GM21529 (cell line): ENCODE data around the gene MPDU1.

Source experiments
- ATAC-seq: cut with Tn5 transposase; IDR thresholded peaks from one replicate; pipeline ENCODE4 v1.9.1; 2021; ENCODE audit not compliant: unreplicated experiment

MPDU1 gene

GRCh38 chr17:7560172-7561027 is 23.3 kb upstream of the MPDU1 start:
- ATAC-seq: no peak

GRCh38 chr17:7561028-7561575 is 22.6 kb upstream of the MPDU1 start:
- ATAC-seq: peak; percentile 56

- peak; percentile 56 for ATAC-seq
Observed at GRCh38 chr17:7561589-7562207, 22.0 kb upstream of the MPDU1 start, which contains the start of gene SENP3. SENP3 (plus strand) TSS chr17:7561919; CDS start chr17:7563077, 1,158 bp downstream.

DNA sequence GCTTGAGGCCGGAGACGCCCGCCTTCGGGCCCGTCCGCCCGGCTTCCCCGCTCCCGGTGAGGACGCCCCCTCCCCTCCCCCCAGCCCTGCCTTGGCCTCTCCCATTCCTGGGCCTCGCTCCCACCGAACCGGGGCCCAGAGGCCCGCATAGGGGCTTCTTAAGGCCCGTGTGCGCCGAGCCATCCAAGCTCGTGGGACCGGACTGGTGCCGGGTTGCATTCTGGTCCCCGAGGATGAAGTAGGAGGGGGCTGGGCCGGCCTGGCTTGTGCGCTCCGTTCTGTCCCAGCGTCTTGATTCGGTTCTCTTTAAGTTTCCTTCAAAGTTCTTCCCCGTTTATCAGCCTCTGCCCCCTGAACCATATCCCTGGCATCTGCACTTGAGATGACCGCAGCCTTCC is 21.4 kb upstream of the MPDU1 start:
- no peak for ATAC-seq

DNA sequence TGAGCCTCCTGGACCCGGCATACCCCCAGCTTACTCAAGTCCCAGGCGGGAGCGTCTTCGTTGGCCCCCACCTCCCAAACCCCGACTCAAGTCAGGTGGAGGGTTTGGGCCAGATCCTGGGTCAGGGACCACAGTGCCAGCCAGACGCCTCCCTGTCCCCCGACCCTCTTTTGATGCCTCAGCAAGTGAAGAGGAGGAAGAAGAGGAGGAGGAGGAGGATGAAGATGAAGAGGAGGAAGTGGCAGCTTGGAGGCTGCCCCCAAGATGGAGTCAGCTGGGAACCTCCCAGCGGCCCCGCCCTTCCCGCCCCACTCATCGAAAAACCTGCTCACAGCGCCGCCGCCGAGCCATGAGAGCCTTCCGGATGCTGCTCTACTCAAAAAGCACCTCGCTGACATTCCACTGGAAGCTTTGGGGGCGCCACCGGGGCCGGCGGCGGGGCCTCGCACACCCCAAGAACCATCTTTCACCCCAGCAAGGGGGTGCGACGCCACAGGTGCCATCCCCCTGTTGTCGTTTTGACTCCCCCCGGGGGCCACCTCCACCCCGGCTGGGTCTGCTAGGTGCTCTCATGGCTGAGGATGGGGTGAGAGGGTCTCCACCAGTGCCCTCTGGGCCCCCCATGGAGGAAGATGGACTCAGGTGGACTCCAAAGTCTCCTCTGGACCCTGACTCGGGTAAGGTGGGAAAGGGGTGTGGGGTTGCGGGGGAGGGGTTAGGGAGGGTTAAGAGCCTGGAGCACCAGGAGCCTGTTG is 20.4 kb upstream of the MPDU1 start:
- ATAC-seq: no peak

- ATAC-seq: no peak
Observed at GRCh38 chr17:7569571-7569970, 14.1 kb upstream of the MPDU1 start.

DNA sequence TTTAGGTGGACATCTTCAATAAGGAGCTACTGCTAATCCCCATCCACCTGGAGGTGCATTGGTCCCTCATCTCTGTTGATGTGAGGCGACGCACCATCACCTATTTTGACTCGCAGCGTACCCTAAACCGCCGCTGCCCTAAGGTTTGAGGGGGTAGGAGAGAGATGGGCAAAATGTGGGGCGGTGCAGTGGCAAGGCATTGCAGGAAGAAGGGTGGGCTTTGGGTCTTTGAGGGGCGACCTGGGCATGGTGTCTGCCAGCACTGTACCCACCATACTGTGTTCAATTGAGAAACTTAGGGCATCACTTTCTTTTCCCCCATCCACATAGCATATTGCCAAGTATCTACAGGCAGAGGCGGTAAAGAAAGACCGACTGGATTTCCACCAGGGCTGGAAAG is 13.3 kb upstream of the MPDU1 start:
- no peak for ATAC-seq

GRCh38 chr17:7572338-7572587 is 11.4 kb upstream of the MPDU1 start:
- no peak for ATAC-seq

DNA sequence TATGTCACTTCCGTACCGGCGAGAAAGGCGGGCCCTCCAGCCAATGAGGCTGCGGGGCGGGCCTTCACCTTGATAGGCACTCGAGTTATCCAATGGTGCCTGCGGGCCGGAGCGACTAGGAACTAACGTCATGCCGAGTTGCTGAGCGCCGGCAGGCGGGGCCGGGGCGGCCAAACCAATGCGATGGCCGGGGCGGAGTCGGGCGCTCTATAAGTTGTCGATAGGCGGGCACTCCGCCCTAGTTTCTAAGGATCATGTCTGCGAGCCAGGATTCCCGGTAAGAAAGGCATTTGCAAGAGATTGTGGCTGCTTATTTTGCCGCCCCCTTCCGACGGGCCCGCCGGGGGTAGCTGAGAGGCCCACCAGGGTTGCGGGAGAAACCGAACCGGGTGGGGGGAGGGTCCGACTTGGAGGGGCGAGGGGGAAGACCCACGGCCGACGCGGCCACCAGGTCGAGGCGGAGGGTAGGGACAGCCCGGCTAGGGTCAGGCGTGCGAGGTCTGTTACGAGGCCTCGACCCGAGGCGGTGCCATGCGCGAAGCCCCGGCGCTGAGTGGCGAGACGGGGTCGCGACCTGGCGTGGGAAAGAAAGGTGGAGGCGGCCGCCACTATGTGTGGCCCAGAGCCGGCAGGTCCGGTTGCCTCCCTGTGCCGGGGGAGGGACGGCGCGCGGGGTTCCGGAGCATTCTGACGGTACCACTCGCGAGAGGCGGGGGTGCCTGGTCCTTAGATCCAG is 10.9 kb upstream of the MPDU1 start:
- ATAC-seq: peak; percentile 89

DNA sequence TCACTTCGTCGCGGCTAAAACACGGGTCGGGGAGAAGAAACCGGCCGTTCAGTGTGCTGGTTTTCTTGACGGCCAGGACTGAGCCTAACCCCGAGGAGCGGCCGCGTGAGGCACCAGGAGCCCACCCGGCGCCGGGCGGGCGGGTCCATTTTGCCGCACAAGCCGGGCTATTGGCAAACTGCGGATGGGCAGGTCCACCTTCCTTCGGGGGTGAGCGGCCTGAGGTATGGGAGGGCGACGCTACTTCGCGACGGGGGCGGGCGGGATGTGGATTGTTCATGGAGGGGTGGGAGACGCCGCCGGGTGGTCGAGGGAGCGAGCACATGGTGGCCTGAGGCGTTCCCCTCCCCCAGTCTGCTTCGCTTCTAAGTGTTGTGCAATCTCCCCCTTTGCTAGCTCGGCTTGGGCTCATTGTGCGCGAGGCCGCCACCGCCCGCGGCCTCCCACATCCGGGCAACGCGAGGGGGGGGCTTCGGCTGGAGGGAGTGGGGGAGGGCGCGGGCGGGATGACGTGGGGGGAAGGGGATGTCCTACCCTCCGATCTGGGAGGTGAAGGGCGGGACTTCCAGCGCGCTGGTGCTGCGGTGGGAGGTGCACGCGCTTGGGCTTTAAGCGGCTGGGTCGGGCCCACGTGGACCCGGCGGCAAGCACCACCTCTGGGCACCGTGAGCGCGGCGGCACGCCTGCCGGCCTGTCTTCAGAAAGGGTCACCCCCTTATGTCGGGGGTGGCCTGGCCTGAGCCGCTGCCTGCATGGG is 10.2 kb upstream of the MPDU1 start:
- no peak for ATAC-seq

- ATAC-seq: no peak
Observed at GRCh38 chr17:7574176-7574953, 9.3 kb upstream of the MPDU1 start.

DNA sequence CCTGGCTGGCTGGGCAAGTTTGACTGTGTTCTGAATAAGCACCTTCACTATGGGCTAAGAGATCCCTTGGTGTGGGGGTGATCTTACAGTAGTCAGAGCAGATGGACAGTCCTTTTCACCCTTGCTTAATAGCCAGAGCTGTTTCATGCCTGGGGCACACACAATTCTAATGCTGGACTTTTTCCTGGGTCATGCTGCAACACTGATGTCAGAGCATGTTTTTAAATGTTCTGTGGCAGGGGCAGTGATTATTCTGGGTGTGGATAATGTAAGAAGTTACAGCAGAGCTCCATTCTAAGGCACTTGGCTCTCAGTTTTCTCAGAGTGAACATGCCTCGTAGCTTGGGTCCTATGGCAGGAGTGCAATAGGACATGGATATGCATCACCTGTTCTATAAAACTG is 8.2 kb upstream of the MPDU1 start:
- ATAC-seq: no peak

- no peak for ATAC-seq
Observed at GRCh38 chr17:7575959-7576358, 7.7 kb upstream of the MPDU1 start.

GRCh38 chr17:7576432-7576937 is 7.2 kb upstream of the MPDU1 start:
- no peak for ATAC-seq

DNA sequence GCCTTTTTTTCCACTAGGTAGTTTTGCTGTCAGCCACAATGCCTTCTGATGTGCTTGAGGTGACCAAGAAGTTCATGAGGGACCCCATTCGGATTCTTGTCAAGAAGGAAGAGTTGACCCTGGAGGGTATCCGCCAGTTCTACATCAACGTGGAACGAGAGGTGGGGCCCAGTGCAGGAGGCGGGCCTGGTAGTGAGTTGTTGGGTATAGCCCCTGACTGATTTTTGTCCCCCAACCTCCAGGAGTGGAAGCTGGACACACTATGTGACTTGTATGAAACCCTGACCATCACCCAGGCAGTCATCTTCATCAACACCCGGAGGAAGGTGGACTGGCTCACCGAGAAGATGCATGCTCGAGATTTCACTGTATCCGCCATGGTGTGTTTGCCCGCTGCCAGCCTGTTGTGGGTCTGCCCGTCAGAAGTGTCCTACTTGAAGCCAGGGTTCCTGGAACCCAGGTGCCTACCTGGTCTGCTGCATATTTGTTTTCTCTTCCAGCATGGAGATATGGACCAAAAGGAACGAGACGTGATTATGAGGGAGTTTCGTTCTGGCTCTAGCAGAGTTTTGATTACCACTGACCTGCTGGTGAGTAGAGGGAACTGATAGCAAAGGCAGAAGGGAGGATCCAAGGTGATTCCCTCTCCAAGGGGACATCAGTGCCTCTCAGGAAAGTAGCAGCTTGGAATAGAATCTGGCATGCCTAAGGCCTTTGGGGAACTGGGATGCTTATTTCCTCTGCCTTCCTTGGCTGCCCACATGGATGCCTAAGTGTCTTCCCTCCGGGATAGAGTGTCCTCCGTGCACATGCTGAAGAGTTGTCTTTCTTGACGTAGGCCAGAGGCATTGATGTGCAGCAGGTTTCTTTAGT is 6.1 kb upstream of the MPDU1 start:
- no peak for ATAC-seq

DNA sequence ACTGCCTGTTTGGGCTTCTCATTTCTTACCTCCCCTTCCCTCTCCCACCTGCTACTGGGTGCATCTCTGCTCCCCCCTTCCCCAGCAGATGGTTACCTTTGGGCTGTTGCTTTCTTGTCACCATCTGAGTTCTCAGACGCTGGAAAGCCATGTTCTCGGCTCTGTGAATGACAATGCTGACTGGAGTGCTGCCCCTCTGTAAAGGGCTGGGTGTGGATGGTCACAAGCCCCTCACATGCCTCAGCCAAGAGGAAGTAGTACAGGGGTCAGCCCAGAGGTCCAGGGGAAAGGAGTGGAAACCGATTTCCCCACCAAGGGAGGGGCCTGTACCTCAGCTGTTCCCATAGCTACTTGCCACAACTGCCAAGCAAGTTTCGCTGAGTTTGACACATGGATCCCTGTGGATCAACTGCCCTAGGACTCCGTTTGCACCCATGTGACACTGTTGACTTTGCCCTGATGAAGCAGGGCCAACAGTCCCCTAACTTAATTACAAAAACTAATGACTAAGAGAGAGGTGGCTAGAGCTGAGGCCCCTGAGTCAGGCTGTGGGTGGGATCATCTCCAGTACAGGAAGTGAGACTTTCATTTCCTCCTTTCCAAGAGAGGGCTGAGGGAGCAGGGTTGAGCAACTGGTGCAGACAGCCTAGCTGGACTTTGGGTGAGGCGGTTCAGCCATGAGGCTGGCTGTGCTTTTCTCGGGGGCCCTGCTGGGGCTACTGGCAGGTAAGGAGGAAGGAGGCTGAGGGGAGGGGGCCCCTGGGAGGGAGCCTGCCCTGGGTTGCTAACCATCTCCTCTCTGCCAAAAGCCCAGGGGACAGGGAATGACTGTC is 4.4 kb upstream of the MPDU1 start, which contains the start of gene CD68:
Gene CD68 (plus strand): TSS at position 638 of the 833 bp plus-strand sequence. CDS start 40 bp downstream, at position 678.
- peak; percentile 54 for ATAC-seq

DNA sequence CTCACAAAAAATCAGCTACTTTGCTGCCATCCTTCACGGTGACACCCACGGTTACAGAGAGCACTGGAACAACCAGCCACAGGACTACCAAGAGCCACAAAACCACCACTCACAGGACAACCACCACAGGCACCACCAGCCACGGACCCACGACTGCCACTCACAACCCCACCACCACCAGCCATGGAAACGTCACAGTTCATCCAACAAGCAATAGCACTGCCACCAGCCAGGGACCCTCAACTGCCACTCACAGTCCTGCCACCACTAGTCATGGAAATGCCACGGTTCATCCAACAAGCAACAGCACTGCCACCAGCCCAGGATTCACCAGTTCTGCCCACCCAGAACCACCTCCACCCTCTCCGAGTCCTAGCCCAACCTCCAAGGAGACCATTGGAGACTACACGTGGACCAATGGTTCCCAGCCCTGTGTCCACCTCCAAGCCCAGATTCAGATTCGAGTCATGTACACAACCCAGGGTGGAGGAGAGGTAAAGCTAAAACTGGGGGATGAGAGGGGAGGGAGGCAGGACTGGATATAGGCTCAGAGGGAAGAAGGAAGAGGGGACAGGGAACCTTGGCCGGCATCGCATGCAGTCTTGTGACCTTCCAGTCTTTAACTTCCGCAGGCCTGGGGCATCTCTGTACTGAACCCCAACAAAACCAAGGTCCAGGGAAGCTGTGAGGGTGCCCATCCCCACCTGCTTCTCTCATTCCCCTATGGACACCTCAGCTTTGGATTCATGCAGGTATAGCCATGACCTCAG is 3.6 kb upstream of the MPDU1 start:
- peak; percentile 0 for ATAC-seq
